ENCODE measurements around the gene INTS7. TPM values are rescaled to one million over a fixed set of nuclear protein-coding genes. Genes with fewer than 3 reads are reported as not detected.

Gene INTS7
- total and polyA plus RNA-seq, 9 of the 15 experiments (the other 6 are each of a cell fraction or from before 2014, with no cell fraction given): 27.3 to 68.4 (median 40.4) TPM

DNA sequence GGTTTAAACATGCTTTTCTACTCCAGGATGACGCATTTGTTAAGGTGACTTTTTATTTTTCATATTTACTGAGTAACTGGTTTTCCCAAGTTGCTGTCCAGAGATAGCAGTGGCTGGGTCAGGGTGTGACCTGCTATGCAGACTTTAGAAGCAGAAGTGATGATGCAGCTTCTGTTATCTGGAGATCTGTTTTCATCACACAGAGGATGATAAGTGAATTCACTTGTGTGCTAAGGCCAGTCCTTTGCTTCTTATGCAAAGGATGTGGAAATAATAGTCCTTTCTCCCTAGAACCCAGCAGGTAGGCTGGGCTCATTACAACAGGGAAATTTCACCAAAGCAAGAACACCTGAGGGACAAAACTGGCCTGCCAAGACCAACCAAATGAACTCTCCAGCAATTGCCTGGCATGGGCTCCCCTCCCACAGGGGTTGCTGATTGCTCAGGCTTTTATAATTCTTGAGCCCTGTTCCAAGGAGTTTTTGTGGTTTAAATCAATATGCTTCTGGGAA, 107.0 kb downstream of the INTS7 start (continued):
- no peak for TF ChIP-seq RUNX1 (IDR thresholded peaks at IDR 0.05; ENCODE audit: low read depth)
- no peak for TF ChIP-seq PTTG1 (tag; IDR thresholded peaks at IDR 0.05; ENCODE audit: low read depth)
- TF ChIP-seq ZNF24 (IDR thresholded peaks at IDR 0.05): peak; percentile 57; the same call in 1 of the 2 replicates
- peak; percentile 95 for TF ChIP-seq ARID1B (IDR thresholded peaks at IDR 0.05)
- TF ChIP-seq, protein P1, sequence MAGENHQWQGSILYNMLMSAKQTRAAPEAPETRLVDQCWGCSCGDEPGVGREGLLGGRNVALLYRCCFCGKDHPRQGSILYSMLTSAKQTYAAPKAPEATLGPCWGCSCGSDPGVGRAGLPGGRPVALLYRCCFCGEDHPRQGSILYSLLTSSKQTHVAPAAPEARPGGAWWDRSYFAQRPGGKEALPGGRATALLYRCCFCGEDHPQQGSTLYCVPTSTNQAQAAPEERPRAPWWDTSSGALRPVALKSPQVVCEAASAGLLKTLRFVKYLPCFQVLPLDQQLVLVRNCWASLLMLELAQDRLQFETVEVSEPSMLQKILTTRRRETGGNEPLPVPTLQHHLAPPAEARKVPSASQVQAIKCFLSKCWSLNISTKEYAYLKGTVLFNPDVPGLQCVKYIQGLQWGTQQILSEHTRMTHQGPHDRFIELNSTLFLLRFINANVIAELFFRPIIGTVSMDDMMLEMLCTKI (IDR thresholded peaks at IDR 0.05; ENCODE audit: partially characterized antibody): no peak
- no peak for TF ChIP-seq SMARCB1 (IDR thresholded peaks at IDR 0.05; ENCODE audit: insufficient read length, low read depth)
- no peak for TF ChIP-seq IRF2 (CRISPR knock-in tag; IDR thresholded peaks at IDR 0.05)
- TF ChIP-seq ZBTB7A (IDR thresholded peaks at IDR 0.05; ENCODE audit: borderline replicate concordance, control insufficient read depth, low read depth, low read length): no peak
- no peak for TF ChIP-seq PRPF4 (IDR thresholded peaks at IDR 0.05; ENCODE audit: insufficient read depth, low read depth, low read length, poor library complexity, severe bottlenecking)
- TF ChIP-seq FOXA3 (CRISPR knock-in tag; conservative IDR thresholded peaks at IDR 0.05 in 1 of 2, IDR thresholded peaks at IDR 0.05 in 1 of 2): peak; percentile 90 to 93; a peak in 3 of 4 replicates
- peak; percentile 96 for TF ChIP-seq SMARCA4 (IDR thresholded peaks at IDR 0.05)
- no peak for TF ChIP-seq HMG20B (CRISPR knock-in tag; IDR thresholded peaks at IDR 0.05)
- no peak for TF ChIP-seq ZNF444 (CRISPR knock-in tag; IDR thresholded peaks at IDR 0.05)
- TF ChIP-seq, protein P2, sequence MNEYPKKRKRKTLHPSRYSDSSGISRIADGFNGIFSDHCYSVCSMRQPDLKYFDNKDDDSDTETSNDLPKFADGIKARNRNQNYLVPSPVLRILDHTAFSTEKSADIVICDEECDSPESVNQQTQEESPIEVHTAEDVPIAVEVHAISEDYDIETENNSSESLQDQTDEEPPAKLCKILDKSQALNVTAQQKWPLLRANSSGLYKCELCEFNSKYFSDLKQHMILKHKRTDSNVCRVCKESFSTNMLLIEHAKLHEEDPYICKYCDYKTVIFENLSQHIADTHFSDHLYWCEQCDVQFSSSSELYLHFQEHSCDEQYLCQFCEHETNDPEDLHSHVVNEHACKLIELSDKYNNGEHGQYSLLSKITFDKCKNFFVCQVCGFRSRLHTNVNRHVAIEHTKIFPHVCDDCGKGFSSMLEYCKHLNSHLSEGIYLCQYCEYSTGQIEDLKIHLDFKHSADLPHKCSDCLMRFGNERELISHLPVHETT (CRISPR knock-in tag; conservative IDR thresholded peaks at IDR 0.05 in 1 of 2, IDR thresholded peaks at IDR 0.05 in 1 of 2): peak in 1 of 2 experiments; percentile 44; a peak in 1 of 4 replicates
- TF ChIP-seq, protein P3, sequence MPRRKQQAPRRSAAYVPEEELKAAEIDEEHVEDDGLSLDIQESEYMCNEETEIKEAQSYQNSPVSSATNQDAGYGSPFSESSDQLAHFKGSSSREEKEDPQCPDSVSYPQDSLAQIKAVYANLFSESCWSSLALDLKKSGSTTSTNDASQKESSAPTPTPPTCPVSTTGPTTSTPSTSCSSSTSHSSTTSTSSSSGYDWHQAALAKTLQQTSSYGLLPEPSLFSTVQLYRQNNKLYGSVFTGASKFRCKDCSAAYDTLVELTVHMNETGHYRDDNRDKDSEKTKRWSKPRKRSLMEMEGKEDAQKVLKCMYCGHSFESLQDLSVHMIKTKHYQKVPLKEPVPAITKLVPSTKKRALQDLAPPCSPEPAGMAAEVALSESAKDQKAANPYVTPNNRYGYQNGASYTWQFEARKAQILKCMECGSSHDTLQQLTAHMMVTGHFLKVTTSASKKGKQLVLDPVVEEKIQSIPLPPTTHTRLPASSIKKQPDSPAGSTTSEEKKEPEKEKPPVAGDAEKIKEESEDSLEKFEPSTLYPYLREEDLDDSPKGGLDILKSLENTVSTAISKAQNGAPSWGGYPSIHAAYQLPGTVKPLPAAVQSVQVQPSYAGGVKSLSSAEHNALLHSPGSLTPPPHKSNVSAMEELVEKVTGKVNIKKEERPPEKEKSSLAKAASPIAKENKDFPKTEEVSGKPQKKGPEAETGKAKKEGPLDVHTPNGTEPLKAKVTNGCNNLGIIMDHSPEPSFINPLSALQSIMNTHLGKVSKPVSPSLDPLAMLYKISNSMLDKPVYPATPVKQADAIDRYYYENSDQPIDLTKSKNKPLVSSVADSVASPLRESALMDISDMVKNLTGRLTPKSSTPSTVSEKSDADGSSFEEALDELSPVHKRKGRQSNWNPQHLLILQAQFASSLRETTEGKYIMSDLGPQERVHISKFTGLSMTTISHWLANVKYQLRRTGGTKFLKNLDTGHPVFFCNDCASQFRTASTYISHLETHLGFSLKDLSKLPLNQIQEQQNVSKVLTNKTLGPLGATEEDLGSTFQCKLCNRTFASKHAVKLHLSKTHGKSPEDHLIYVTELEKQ (CRISPR knock-in tag; IDR thresholded peaks at IDR 0.05): no peak
- TF ChIP-seq ZNF644 (tag; IDR thresholded peaks at IDR 0.05; ENCODE audit: low read depth): no peak
- no peak for TF ChIP-seq RBM34 (IDR thresholded peaks at IDR 0.05; ENCODE audit: borderline replicate concordance, insufficient read depth, low read length)
- TF ChIP-seq ZNF311 (CRISPR knock-in tag; IDR thresholded peaks at IDR 0.05): no peak
- TF ChIP-seq HIVEP1 (CRISPR knock-in tag; IDR thresholded peaks at IDR 0.05): no peak
- TF ChIP-seq HEY1 (CRISPR knock-in tag; IDR thresholded peaks at IDR 0.05; ENCODE audit: borderline replicate concordance): no peak
- TF ChIP-seq HMBOX1 (IDR thresholded peaks at IDR 0.05): peak; percentile 88; the same call in 1 of the 2 replicates
- peak; percentile 39; the same call in 1 of the 2 replicates for TF ChIP-seq BHLHE40 (IDR thresholded peaks at IDR 0.05; ENCODE audit: low read length)

Data from K562 (cell line).